Activated T-helper 17 cell treated with anti-CD3 and anti-CD28 coated beads, Interleukin-2, amount 50 U/mL, for 72 hours (primary cell): ENCODE data around the gene HDAC1. TPM values are rescaled to one million over a fixed set of nuclear protein-coding genes. Genes with fewer than 3 reads are reported as not detected.

Experiments used
- ATAC-seq: fragments of 150-1000 bp; cut with Tn5 transposase; replicated peaks from 2 replicates; pipeline ENCODE4 v1.10.0; 2021; ENCODE audit warnings: mild to moderate bottlenecking, moderate library complexity
- H3K27ac Mint-ChIP-seq: one replicate; pipeline ENCODE4 v1.8.0; 2022; ENCODE audit warnings: mixed read lengths
- H3K27me3 Mint-ChIP-seq: one replicate; pipeline ENCODE4 v1.8.0; 2022; ENCODE audit warnings: mixed read lengths
- H3K36me3 Mint-ChIP-seq: one replicate; pipeline ENCODE4 v1.8.0; 2022; ENCODE audit warnings: low read depth, mild to moderate bottlenecking, mixed read lengths
- H3K4me1 Mint-ChIP-seq: one replicate; pipeline ENCODE4 v1.8.0; 2022; ENCODE audit warnings: mixed read lengths
- H3K4me3 Mint-ChIP-seq: one replicate; pipeline ENCODE4 v1.8.0; 2022; ENCODE audit warnings: mild to moderate bottlenecking, mixed read lengths
- H3K9me3 Mint-ChIP-seq: one replicate; pipeline ENCODE4 v1.8.0; 2022; ENCODE audit warnings: mixed read lengths
- total RNA-seq, 2 donors: library from RNA; stranded (reverse); gene quantifications; one replicate each; pipeline ENCODE4 v1.2.3, GENCODE V29; 2022

Gene HDAC1
- total RNA-seq, 2 donors from 2014 or later: 171 to 199 TPM

GRCh38 chr1:32331549-32331948, 39.7 kb downstream of the HDAC1 start:
- Mint-ChIP-seq H3K27ac (peak overlapping the region; percentile 61), H3K27me3 (no peaks in the 10 kb centered on the region), H3K4me3 (no peak overlapping the region), H3K36me3 (peaks cover 69% of the 10 kb centered on the region), H3K4me1 (peaks cover 7% of the 10 kb centered on the region), H3K9me3 (no peaks in the 10 kb centered on the region)
- no peak for ATAC-seq

- no peaks in the 10 kb centered on the region for H3K9me3 Mint-ChIP-seq
- H3K27ac Mint-ChIP-seq: peak overlapping the region; percentile 61
- ATAC-seq: no peak
- H3K36me3 Mint-ChIP-seq: peaks cover 61% of the 10 kb centered on the region
- H3K4me1 Mint-ChIP-seq: peaks cover 13% of the 10 kb centered on the region
- no peaks in the 10 kb centered on the region for H3K27me3 Mint-ChIP-seq
- H3K4me3 Mint-ChIP-seq: no peak overlapping the region
Measured at GRCh38 chr1:32332290-32333079, 40.6 kb downstream of the HDAC1 start.

- H3K27ac Mint-ChIP-seq: peak overlapping the region; percentile 56
- H3K9me3 Mint-ChIP-seq: no peaks in the 10 kb centered on the region
- peaks cover 52% of the 10 kb centered on the region for H3K36me3 Mint-ChIP-seq
- no peak for ATAC-seq
- peaks cover 21% of the 10 kb centered on the region for H3K4me1 Mint-ChIP-seq
- H3K27me3 Mint-ChIP-seq: no peaks in the 10 kb centered on the region
- H3K4me3 Mint-ChIP-seq: peak overlapping the region; percentile 47
Measured at GRCh38 chr1:32333251-32333963, 41.5 kb downstream of the HDAC1 start.

- Mint-ChIP-seq H3K4me1 (peaks cover 26% of the 10 kb centered on the region), H3K36me3 (peaks cover 43% of the 10 kb centered on the region), H3K27me3 (no peaks in the 10 kb centered on the region), H3K9me3 (no peaks in the 10 kb centered on the region), H3K27ac (peak overlapping the region; percentile 56), H3K4me3 (peak overlapping the region; percentile 74)
- no peak for ATAC-seq
Measured at GRCh38 chr1:32334274-32334861, 42.5 kb downstream of the HDAC1 start.

- Mint-ChIP-seq H3K4me1 (peaks cover 31% of the 10 kb centered on the region), H3K27me3 (no peaks in the 10 kb centered on the region), H3K36me3 (peaks cover 36% of the 10 kb centered on the region), H3K27ac (no peak overlapping the region), H3K9me3 (no peaks in the 10 kb centered on the region), H3K4me3 (peak overlapping the region; percentile 74)
- ATAC-seq: peak; percentile 18
Measured at GRCh38 chr1:32334864-32335534, 43.1 kb downstream of the HDAC1 start.

GRCh38 chr1:32335535-32335789, 43.6 kb downstream of the HDAC1 start:
- ATAC-seq: peak; percentile 10
- Mint-ChIP-seq H3K4me1 (peaks cover 31% of the 10 kb centered on the region), H3K27me3 (no peaks in the 10 kb centered on the region), H3K4me3 (peak overlapping the region; percentile 74), H3K36me3 (peaks cover 32% of the 10 kb centered on the region), H3K9me3 (no peaks in the 10 kb centered on the region), H3K27ac (no peak overlapping the region)

GRCh38 chr1:32335790-32336590, 44.1 kb downstream of the HDAC1 start, which contains the start of gene MARCKSL1:
TSS of gene MARCKSL1 (minus strand) at chr1:32336233. CDS start at chr1:32336033, 200 bp downstream.
- ATAC-seq: peak; percentile 37
- H3K27ac Mint-ChIP-seq: peak within 1 kb of the TSS; percentile 69
- H3K4me1 Mint-ChIP-seq: peaks cover 31% of the 10 kb centered on the region
- no peaks in the 10 kb centered on the region for H3K27me3 Mint-ChIP-seq
- peaks cover 26% of the 10 kb centered on the region for H3K36me3 Mint-ChIP-seq
- peak within 1 kb of the TSS; percentile 74 for H3K4me3 Mint-ChIP-seq
- no peaks in the 10 kb centered on the region for H3K9me3 Mint-ChIP-seq

GRCh38 chr1:32336591-32336932, 44.7 kb downstream of the HDAC1 start:
- H3K36me3 Mint-ChIP-seq: peaks cover 21% of the 10 kb centered on the region
- H3K27ac Mint-ChIP-seq: no peak overlapping the region
- H3K4me1 Mint-ChIP-seq: peaks cover 31% of the 10 kb centered on the region
- no peak for ATAC-seq
- no peaks in the 10 kb centered on the region for H3K9me3 Mint-ChIP-seq
- no peaks in the 10 kb centered on the region for H3K27me3 Mint-ChIP-seq
- H3K4me3 Mint-ChIP-seq: peak overlapping the region; percentile 54

GRCh38 chr1:32336963-32337675, 45.2 kb downstream of the HDAC1 start:
- Mint-ChIP-seq H3K9me3 (no peaks in the 10 kb centered on the region), H3K4me1 (peaks cover 31% of the 10 kb centered on the region), H3K27ac (peak overlapping the region; percentile 69), H3K27me3 (no peaks in the 10 kb centered on the region), H3K4me3 (peak overlapping the region; percentile 54), H3K36me3 (peaks cover 15% of the 10 kb centered on the region)
- ATAC-seq: peak; percentile 58

- H3K4me3 Mint-ChIP-seq: peak overlapping the region; percentile 54
- H3K36me3 Mint-ChIP-seq: peaks cover 8% of the 10 kb centered on the region
- H3K9me3 Mint-ChIP-seq: no peaks in the 10 kb centered on the region
- H3K27me3 Mint-ChIP-seq: no peaks in the 10 kb centered on the region
- peak; percentile 46 for ATAC-seq
- peaks cover 31% of the 10 kb centered on the region for H3K4me1 Mint-ChIP-seq
- peak overlapping the region; percentile 69 for H3K27ac Mint-ChIP-seq
Measured at GRCh38 chr1:32337855-32338636, 46.2 kb downstream of the HDAC1 start.

GRCh38 chr1:32338637-32339145, 46.8 kb downstream of the HDAC1 start:
- Mint-ChIP-seq H3K9me3 (no peaks in the 10 kb centered on the region), H3K27ac (peak overlapping the region; percentile 1), H3K36me3 (peaks cover 3% of the 10 kb centered on the region), H3K4me1 (peaks cover 26% of the 10 kb centered on the region), H3K4me3 (no peak overlapping the region), H3K27me3 (no peaks in the 10 kb centered on the region)
- no peak for ATAC-seq

- H3K36me3 Mint-ChIP-seq: no peaks in the 10 kb centered on the region
- H3K4me3 Mint-ChIP-seq: no peak overlapping the region
- no peaks in the 10 kb centered on the region for H3K27me3 Mint-ChIP-seq
- peaks cover 24% of the 10 kb centered on the region for H3K4me1 Mint-ChIP-seq
- peak overlapping the region; percentile 7 for H3K27ac Mint-ChIP-seq
- H3K9me3 Mint-ChIP-seq: no peaks in the 10 kb centered on the region
- ATAC-seq: peak; percentile 84
Measured at GRCh38 chr1:32339363-32339978, 47.6 kb downstream of the HDAC1 start.
